Measurements from ENCODE around the gene STRN3. TPM values are rescaled to one million over a fixed set of nuclear protein-coding genes. Genes with fewer than 3 reads are reported as not detected.
"Not testable (repeated sequence)": the region's sequence is repeated elsewhere in the genome, so short reads cannot be mapped to it uniquely, and the experiment has no call there.

STRN3 gene
- polyA plus RNA-seq, 1 donor: 47.6 TPM

GRCh38 chr14:30971586-30971985 is 54.6 kb downstream of the STRN3 start:
- DNase-seq (ENCODE audit: low read depth): no peak

- not testable (repeated sequence) for DNase-seq (ENCODE audit: low read depth)
Observed at GRCh38 chr14:30969796-30970195, 56.4 kb downstream of the STRN3 start.

GRCh38 chr14:30967364-30968098 is 58.6 kb downstream of the STRN3 start:
- DNase-seq (ENCODE audit: low read depth): not testable (repeated sequence)

- DNase-seq (ENCODE audit: low read depth): no peak
Observed at GRCh38 chr14:30966415-30967363, 59.5 kb downstream of the STRN3 start.

GRCh38 chr14:30965861-30966260 is 60.3 kb downstream of the STRN3 start:
- DNase-seq (ENCODE audit: low read depth): not testable (repeated sequence)

GRCh38 chr14:30962537-30962936 is 63.6 kb downstream of the STRN3 start:
- not testable (repeated sequence) for DNase-seq (ENCODE audit: low read depth)

- DNase-seq (ENCODE audit: low read depth): no peak
Observed at GRCh38 chr14:30961330-30961729, 64.8 kb downstream of the STRN3 start.

GRCh38 chr14:30960216-30960615 is 66.0 kb downstream of the STRN3 start:
- DNase-seq (ENCODE audit: low read depth): no peak

- DNase-seq (ENCODE audit: low read depth): no peak
Observed at GRCh38 chr14:30958555-30959407, 67.4 kb downstream of the STRN3 start.

- no peak for DNase-seq (ENCODE audit: low read depth)
Observed at GRCh38 chr14:30957813-30958370, 68.3 kb downstream of the STRN3 start.

- no peak for DNase-seq (ENCODE audit: low read depth)
Observed at GRCh38 chr14:30949651-30950050, 76.5 kb downstream of the STRN3 start.

- no peak for DNase-seq (ENCODE audit: low read depth)
Observed at GRCh38 chr14:30943694-30944093, 82.5 kb downstream of the STRN3 start.

- DNase-seq (ENCODE audit: low read depth): no peak
Observed at GRCh38 chr14:30940886-30941285, 85.3 kb downstream of the STRN3 start.

GRCh38 chr14:30938617-30939016 is 87.6 kb downstream of the STRN3 start:
- DNase-seq (ENCODE audit: low read depth): no peak

- no peak for DNase-seq (ENCODE audit: low read depth)
Observed at GRCh38 chr14:30935445-30935844, 90.7 kb downstream of the STRN3 start.

- not testable (repeated sequence) for DNase-seq (ENCODE audit: low read depth)
Observed at GRCh38 chr14:30933937-30934336, 92.2 kb downstream of the STRN3 start.

- DNase-seq (ENCODE audit: low read depth): no peak
Observed at GRCh38 chr14:30928462-30928861, 97.7 kb downstream of the STRN3 start.

GRCh38 chr14:30925254-30925653 is 100.9 kb downstream of the STRN3 start:
- no peak for DNase-seq (ENCODE audit: low read depth)

- no peak for DNase-seq (ENCODE audit: low read depth)
Observed at GRCh38 chr14:30921788-30922187, 104.4 kb downstream of the STRN3 start.

GRCh38 chr14:30921305-30921704 is 104.9 kb downstream of the STRN3 start:
- no peak for DNase-seq (ENCODE audit: low read depth)

GRCh38 chr14:30915596-30915995 is 110.6 kb downstream of the STRN3 start:
- no peak for DNase-seq (ENCODE audit: low read depth)
